A172 (cell line): ENCODE data around the gene ACOT8. TPM values are rescaled to one million over a fixed set of nuclear protein-coding genes. Genes with fewer than 3 reads are reported as not detected.
"Not testable (repeated sequence)": the region's sequence is repeated elsewhere in the genome, so short reads cannot be mapped to it uniquely, and the experiment has no call there.

Source experiments
- DNase-seq: peaks from one replicate; pipeline ENCODE4 v3.0.0-alpha.2; 2015; ENCODE audit warnings: low spot score
- total RNA-seq: library from RNA; depleted of rRNA; stranded (reverse); fragments of >200 nt; shearing (Covaris generic); gene quantifications from 2 replicates; pipeline ENCODE4 v1.2.3, GENCODE V29; 2014

Gene ACOT8
- total RNA-seq, 1 experiment from 2014 or later = 60.9 TPM

GRCh38 chr20:45827712-45828111, 29.5 kb downstream of the ACOT8 start:
- no peak for DNase-seq

GRCh38 chr20:45827030-45827652, 30.1 kb downstream of the ACOT8 start, which contains the start of gene TNNC2:
Gene TNNC2 (minus strand): TSS chr20:45827312. CDS start chr20:45827248, 64 bp downstream.
- DNase-seq = no peak

GRCh38 chr20:45826381-45827019, 30.7 kb downstream of the ACOT8 start:
- peak; percentile 33 for DNase-seq

GRCh38 chr20:45823949-45824835, 33.0 kb downstream of the ACOT8 start:
- no peak for DNase-seq

GRCh38 chr20:45822857-45823256, 34.3 kb downstream of the ACOT8 start:
- DNase-seq = peak; percentile 34

GRCh38 chr20:45821947-45822346, 35.2 kb downstream of the ACOT8 start:
- no peak for DNase-seq

- DNase-seq = no peak
Observed at GRCh38 chr20:45819466-45819865, 37.7 kb downstream of the ACOT8 start.

GRCh38 chr20:45818239-45818638, 39.0 kb downstream of the ACOT8 start:
- DNase-seq = no peak

GRCh38 chr20:45817376-45818194, 39.6 kb downstream of the ACOT8 start:
- DNase-seq = peak; percentile 70

GRCh38 chr20:45816951-45817350, 40.2 kb downstream of the ACOT8 start:
- no peak for DNase-seq

- no peak for DNase-seq
Observed at GRCh38 chr20:45814314-45814713, 42.9 kb downstream of the ACOT8 start.

- no peak for DNase-seq
Observed at GRCh38 chr20:45813489-45813888, 43.7 kb downstream of the ACOT8 start.

GRCh38 chr20:45813006-45813340, 44.2 kb downstream of the ACOT8 start:
- DNase-seq = no peak

GRCh38 chr20:45812157-45813005, 44.8 kb downstream of the ACOT8 start, which contains the start of gene UBE2C:
Gene UBE2C (plus strand): TSS chr20:45812644. CDS start chr20:45812696, 52 bp downstream.
- peak; percentile 100 for DNase-seq

GRCh38 chr20:45810191-45810970, 46.8 kb downstream of the ACOT8 start:
- DNase-seq = no peak

GRCh38 chr20:45801851-45802250, 55.3 kb downstream of the ACOT8 start:
- DNase-seq = no peak

- peak; percentile 72 for DNase-seq
Observed at GRCh38 chr20:45798935-45799642, 58.1 kb downstream of the ACOT8 start.

GRCh38 chr20:45797955-45798354, 59.2 kb downstream of the ACOT8 start:
- DNase-seq = not testable (repeated sequence)

GRCh38 chr20:45797510-45797909, 59.7 kb downstream of the ACOT8 start:
- DNase-seq = not testable (repeated sequence)
